GM12878 (cell line): Measurements from ENCODE around the gene GPR173. TPM values are rescaled to one million over a fixed set of nuclear protein-coding genes. Genes with fewer than 3 reads are reported as not detected.

ENCODE experiments used
- ATAC-seq: fragments of 200-7000 bp; cut with Tn5 transposase; 3 replicates; pipeline ENCODE4 v1.9.1; 2020; ENCODE audit warnings: mild to moderate bottlenecking, moderate library complexity
- BruUV-seq: library from RNA; stranded (reverse); fragments of 400-500 nt; replicated peaks from 2 replicates; lab custom pipeline; 2021; lab: Mats Ljungman, UMichigan
- CTCF ChIA-PET: fragments of 300-600 bp; sonication (Branson Sonifier 250); formaldehyde crosslinking; extraction: SDS; loops from one replicate; lab custom pipeline; 2021; ENCODE audit warnings: inconsistent platforms; lab: Yijun Ruan, JAX
- POLR2A ChIA-PET: fragments of 350-600 bp; formaldehyde crosslinking; extraction: SDS; loops from one replicate; lab custom pipeline; 2021; ENCODE audit warnings: inconsistent platforms; lab: Charles Lee
- RAD21 ChIA-PET: fragments of 300-600 bp; sonication (Branson Sonifier 250); formaldehyde crosslinking; loops from one replicate; lab custom pipeline; 2023; ENCODE audit warnings: antibody characterized with exemption; ENCODE audit not compliant: unreplicated experiment; lab: Charles Lee
- SMC1A ChIA-PET: fragments of 300-600 bp; sonication (Branson Sonifier 250); formaldehyde crosslinking; loops from one replicate; lab custom pipeline; 2023; ENCODE audit not compliant: unreplicated experiment, uncharacterized antibody; lab: Charles Lee
- DNase-seq: peaks from one replicate; pipeline ENCODE4 v3.0.0-alpha.2; 2011; ENCODE audit warnings: low read depth, low spot score
- FAIRE-seq: peaks from 3 replicates; lab custom pipeline; 2011; peaks lifted over from hg19 to GRCh38; lab: Jason Lieb, UNC
- H2AFZ ChIP-seq: 2 replicates; pipeline ENCODE4 v1.6.0; 2011; ENCODE audit warnings: low read depth, low read length, control low read depth; ENCODE audit not compliant: control insufficient read depth
- H3K27ac ChIP-seq: 2 replicates; pipeline ENCODE4 v1.5.1; 2011; ENCODE audit warnings: control low read depth; ENCODE audit not compliant: control insufficient read depth, insufficient read depth
- H3K27me3 ChIP-seq, 2 experiments: replicated peaks in 1 of 2; 2 replicates each; pipeline versions ENCODE4 v1.6.0 to v1.6.1; 2011; ENCODE audit warnings: low read length in 1 of 2; ENCODE audit not compliant: control insufficient read depth in 2 of 2, insufficient read depth in 2 of 2
- H3K36me3 ChIP-seq, 2 experiments: 2 replicates each; pipeline ENCODE4 v1.5.1; 2011; ENCODE audit warnings: low read length in 1 of 2; ENCODE audit not compliant: control insufficient read depth in 2 of 2, insufficient read depth in 2 of 2
- H3K4me1 ChIP-seq: 2 replicates; pipeline ENCODE4 v1.6.1; 2011; ENCODE audit warnings: mild to moderate bottlenecking, low read length, moderate library complexity, mixed read lengths; ENCODE audit not compliant: control insufficient read depth, insufficient read depth
- H3K4me2 ChIP-seq: 2 replicates; pipeline ENCODE4 v1.6.0; 2011; ENCODE audit warnings: control low read depth; ENCODE audit not compliant: control insufficient read depth, insufficient read depth
- H3K4me3 ChIP-seq: fragments of 200-600 bp; sonication (generic); 2 replicates; pipeline ENCODE4 v1.5.1; 2016
- H3K79me2 ChIP-seq: 2 replicates; pipeline ENCODE4 v1.6.0; 2011; ENCODE audit warnings: low read length; ENCODE audit not compliant: control insufficient read depth, insufficient read depth
- H3K9ac ChIP-seq: 2 replicates; pipeline ENCODE4 v1.8.0; 2011; ENCODE audit warnings: low read length, control low read depth, mixed read lengths; ENCODE audit not compliant: control insufficient read depth, insufficient read depth
- H3K9me3 ChIP-seq: replicated peaks from 3 replicates; pipeline ENCODE4 v1.5.1; 2011; ENCODE audit warnings: mild to moderate bottlenecking, low read length; ENCODE audit not compliant: control insufficient read depth, insufficient read depth
- H4K20me1 ChIP-seq: 2 replicates; pipeline ENCODE4 v1.6.0; 2011; ENCODE audit not compliant: control insufficient read depth, insufficient read depth
- ATF7 ChIP-seq: fragments of 450-650 bp; IDR thresholded peaks from 2 replicates; pipeline ENCODE4 v1.6.1; 2016; ENCODE audit warnings: low read depth, mild to moderate bottlenecking
- BMI1 ChIP-seq: fragments of 450-650 bp; IDR thresholded peaks from 2 replicates; pipeline ENCODE4 v1.6.1; 2016; ENCODE audit warnings: mild to moderate bottlenecking, moderate library complexity, borderline replicate concordance
- CEBPB ChIP-seq, 2 experiments: fragments of 150-350 bp in 1 of 2; IDR thresholded peaks; 2 replicates each; pipeline ENCODE4 v1.6.1; 2012 to 2014; ENCODE audit warnings: low read depth in 2 of 2, low read length in 2 of 2, borderline replicate concordance in 1 of 2, inconsistent platforms in 1 of 2
- CHD2 ChIP-seq: IDR thresholded peaks from 2 replicates; pipeline ENCODE4 v1.6.1; 2011; ENCODE audit warnings: low read depth, low read length, improper control_type of control experiment, borderline replicate concordance
- CTCF ChIP-seq, 3 experiments: IDR thresholded peaks in 2 of 3; conservative IDR thresholded peaks in 1 of 3; 2 replicates each; pipeline ENCODE4 v1.5.1; 2011; ENCODE audit warnings: low read depth in 3 of 3, low read length in 3 of 3, mild to moderate bottlenecking in 3 of 3, control low read depth in 2 of 3, moderate library complexity in 2 of 3, inconsistent platforms in 1 of 3, mixed read lengths in 1 of 3; ENCODE audit not compliant: control insufficient read depth in 2 of 3, insufficient read depth in 1 of 3; ENCODE audit errors: extremely low read depth in 1 of 3
- MEF2B ChIP-seq: fragments of 450-650 bp; IDR thresholded peaks from 2 replicates; pipeline ENCODE4 v1.6.1; 2018; ENCODE audit warnings: mild to moderate bottlenecking, moderate library complexity; ENCODE audit not compliant: partially characterized antibody, poor library complexity, severe bottlenecking
- MYC ChIP-seq: IDR thresholded peaks from 2 replicates; pipeline ENCODE4 v1.6.1; 2011; ENCODE audit warnings: mild to moderate bottlenecking, low read length, moderate library complexity, inconsistent platforms; ENCODE audit not compliant: insufficient read depth, insufficient replicate concordance, insufficient read length, severe bottlenecking
- NR2C1 ChIP-seq: fragments of 450-650 bp; IDR thresholded peaks from 2 replicates; pipeline ENCODE4 v1.6.1; 2017; ENCODE audit warnings: antibody characterized with exemption, mild to moderate bottlenecking, moderate library complexity
- PBX3 ChIP-seq: IDR thresholded peaks from 2 replicates; pipeline ENCODE4 v1.6.1; 2011; ENCODE audit warnings: mild to moderate bottlenecking, low read depth, low read length, moderate library complexity; ENCODE audit not compliant: insufficient replicate concordance
- RB1 ChIP-seq: fragments of 450-650 bp; formaldehyde crosslinking; IDR thresholded peaks from 2 replicates; pipeline ENCODE4 v1.6.1; 2017; ENCODE audit warnings: mild to moderate bottlenecking, borderline replicate concordance
- STAT1 ChIP-seq: fragments of 450-650 bp; conservative IDR thresholded peaks from 2 replicates; pipeline ENCODE4 v1.6.1; 2014; ENCODE audit warnings: antibody characterized with exemption, mild to moderate bottlenecking
- ZBTB11 ChIP-seq: fragments of 450-650 bp; formaldehyde crosslinking; IDR thresholded peaks from 2 replicates; pipeline ENCODE4 v1.5.0; 2022; ENCODE audit warnings: mild to moderate bottlenecking, missing genetic modification characterization
- ZBTB40 ChIP-seq: fragments of 450-650 bp; IDR thresholded peaks from 2 replicates; pipeline ENCODE4 v1.6.1; 2016; ENCODE audit warnings: mild to moderate bottlenecking, moderate library complexity, borderline replicate concordance
- ZNF274 ChIP-seq: IDR thresholded peaks from one replicate; pipeline ENCODE4 v1.8.0; 2011; ENCODE audit not compliant: insufficient read length, insufficient read depth
- in situ Hi-C: fragments of 300-500 bp; cut with MboI; formaldehyde crosslinking; loops from 9 replicates; pipeline ENCODE4 v1.14.3; 2018; ENCODE audit warnings: mixed read lengths
- intact Hi-C: fragments of 100-400 bp; cut with micrococcal nuclease; formaldehyde crosslinking; loops from one replicate; pipeline ENCODE4 v1.14.2; 2022; ENCODE audit not compliant: unreplicated experiment
- polyA plus RNA-seq, 11 experiments: library from polyadenylated mRNA; depleted of rRNA in 4 of 11; unstranded in 6 of 11; stranded (reverse) in 5 of 11; fragments of >200 nt; fragmentation: Nextera tagmentation in 4 of 11; fragmentation: Illumina TruSeq in 1 of 11; extraction: Ambion mirVana in 4 of 11; extraction: Trizol in 1 of 11; gene quantifications; 1 replicate in 1 of 11; 2 replicates in 10 of 11; pipeline versions ENCODE4 v1.2.1 to v1.2.3, GENCODE V29; 2011 to 2016; ENCODE audit warnings: inconsistent platforms in 2 of 11, missing spikeins in 2 of 11, low read depth in 1 of 11
- total RNA-seq, 4 experiments: library from RNA; depleted of rRNA in 3 of 4; stranded (reverse); fragments of >200 nt in 3 of 4; fragmentation: Illumina TruSeq in 1 of 4; extraction: Trizol in 1 of 4; gene quantifications; 2 replicates each; pipeline versions ENCODE4 v1.2.1 to v1.2.3, GENCODE V29; 2013 to 2021

GPR173 gene
- total and polyA plus RNA-seq, 10 of the 15 experiments (the other 5 are each of a cell fraction or from before 2014, with no cell fraction given), result 0.04 to 0.24 (median 0.12) TPM; not detected in 4

GRCh38 chrX:53125506-53125905 is 76.9 kb downstream of the GPR173 start:
- no peaks in the 10 kb centered on the region; the same call in 1 of the 2 replicates for H4K20me1 ChIP-seq
- no peak for ATAC-seq
- ChIA-PET POLR2A (no interaction called here), CTCF (no interaction called here), RAD21 (no interaction called here), SMC1A (no interaction called here)
- H3K9ac ChIP-seq, result no peak overlapping the region
- BruUV-seq, result no TSS peak
- H3K79me2 ChIP-seq, result no peaks in the 10 kb centered on the region
- DNase-seq, result no peak
- no peak overlapping the region for H3K4me2 ChIP-seq
- H3K27me3 ChIP-seq, result no peaks in the 10 kb centered on the region
- H3K4me1 ChIP-seq, result no peaks in the 10 kb centered on the region
- no peaks in the 10 kb centered on the region for H3K36me3 ChIP-seq
- H3K27ac ChIP-seq, result no peak overlapping the region
- no peaks in the 10 kb centered on the region; the same call in 2 of the 3 replicates for H3K9me3 ChIP-seq
- intact Hi-C loops, result no loop called here
- H3K4me3 ChIP-seq, result no peak overlapping the region
- no peak overlapping the region for H2AFZ ChIP-seq
- in situ Hi-C loops, result no loop called here
- FAIRE-seq, result no peak
- no peak for TF ChIP-seq CTCF (IDR thresholded peaks at IDR 0.05 in 2 of 3, conservative IDR thresholded peaks at IDR 0.05 in 1 of 3; ENCODE audit: control insufficient read depth in 2 of 3, extremely low read depth in 1 of 3, insufficient read depth in 1 of 3, low read depth in 3 of 3, low read length in 3 of 3)
- no peak for TF ChIP-seq ZBTB40
- TF ChIP-seq ZBTB11 (CRISPR knock-in tag), result no peak
- no peak for TF ChIP-seq STAT1
- no peak for TF ChIP-seq PBX3
- no peak for TF ChIP-seq BMI1
- no peak for TF ChIP-seq MEF2B
- TF ChIP-seq MYC, result no peak
- TF ChIP-seq CEBPB (IDR thresholded peaks at IDR 0.05; ENCODE audit: borderline replicate concordance in 1 of 2, low read depth in 2 of 2, low read length in 2 of 2), result no peak
- no peak for TF ChIP-seq ATF7
- no peak for TF ChIP-seq CHD2
- TF ChIP-seq NR2C1, result no peak
- TF ChIP-seq RB1, result no peak
- TF ChIP-seq ZNF274, result no peak
